Ecto neural progenitor cell (in vitro differentiated cells): ENCODE measurements around the gene ACP4.
"Not testable (repeated sequence)": the region's sequence is repeated elsewhere in the genome, so short reads cannot be mapped to it uniquely, and the experiment has no call there.

Experiments
- DNase-seq: peaks from one replicate; pipeline ENCODE4 v3.0.0-alpha.2; 2018; ENCODE audit warnings: low spot score

The ACP4 gene, protein sequence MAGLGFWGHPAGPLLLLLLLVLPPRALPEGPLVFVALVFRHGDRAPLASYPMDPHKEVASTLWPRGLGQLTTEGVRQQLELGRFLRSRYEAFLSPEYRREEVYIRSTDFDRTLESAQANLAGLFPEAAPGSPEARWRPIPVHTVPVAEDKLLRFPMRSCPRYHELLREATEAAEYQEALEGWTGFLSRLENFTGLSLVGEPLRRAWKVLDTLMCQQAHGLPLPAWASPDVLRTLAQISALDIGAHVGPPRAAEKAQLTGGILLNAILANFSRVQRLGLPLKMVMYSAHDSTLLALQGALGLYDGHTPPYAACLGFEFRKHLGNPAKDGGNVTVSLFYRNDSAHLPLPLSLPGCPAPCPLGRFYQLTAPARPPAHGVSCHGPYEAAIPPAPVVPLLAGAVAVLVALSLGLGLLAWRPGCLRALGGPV

DNA sequence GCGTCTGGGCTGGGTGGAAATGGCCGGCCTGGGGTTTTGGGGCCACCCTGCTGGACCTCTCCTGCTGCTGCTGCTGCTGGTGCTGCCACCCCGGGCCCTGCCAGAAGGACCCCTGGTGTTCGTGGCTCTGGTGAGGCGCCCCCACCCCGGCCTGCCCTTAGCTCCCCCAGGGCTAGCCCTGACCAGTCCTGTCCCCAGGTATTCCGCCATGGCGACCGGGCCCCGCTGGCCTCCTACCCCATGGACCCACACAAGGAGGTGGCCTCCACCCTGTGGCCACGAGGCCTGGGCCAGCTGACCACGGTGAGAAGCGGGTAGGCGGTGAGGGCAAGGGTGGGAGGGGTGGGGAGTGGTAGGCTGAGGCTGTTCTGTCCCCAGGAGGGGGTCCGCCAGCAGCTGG is at the start of gene ACP4:
ACP4 (plus strand) TSS at position 20 of the 400 bp plus-strand sequence; CDS start at position 20, 0 bp downstream.
- no peak for DNase-seq

DNA sequence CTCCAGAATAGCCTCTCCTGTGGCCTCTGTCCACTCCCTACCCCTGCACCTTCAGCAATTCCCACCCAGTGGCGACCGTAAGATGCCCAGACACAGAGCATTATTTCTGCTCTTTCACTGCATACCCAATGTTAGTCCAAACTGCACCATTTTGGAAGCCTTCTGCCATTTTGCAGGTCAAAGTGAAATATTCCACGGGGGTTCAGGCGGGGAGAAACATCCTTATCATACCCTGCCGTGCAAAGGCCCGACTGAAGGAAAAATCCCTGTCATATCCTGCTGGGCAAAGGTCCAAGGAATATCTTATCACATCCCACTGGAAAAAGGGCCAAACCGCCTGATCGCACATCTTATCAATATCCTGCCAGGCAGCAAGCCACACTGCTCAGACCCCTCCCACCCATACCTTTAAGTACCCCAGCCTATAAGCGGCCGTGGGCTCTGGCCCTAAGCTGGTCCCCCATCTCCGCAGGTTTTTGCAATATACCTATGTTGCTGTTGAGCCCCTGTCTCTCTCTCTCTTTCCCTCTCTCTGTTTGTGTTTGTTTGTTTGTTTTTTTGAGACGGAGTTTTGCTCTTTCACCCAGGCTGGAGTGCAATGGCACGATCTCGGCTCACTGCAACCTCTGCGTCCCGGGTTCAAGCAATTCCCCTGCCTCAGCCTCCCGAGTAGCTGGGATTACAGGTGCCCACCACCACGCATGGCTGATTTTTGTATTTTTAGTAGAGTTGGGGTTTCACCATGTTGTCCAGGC is 48.9 kb upstream of the ACP4 start:
- DNase-seq = no peak

DNA sequence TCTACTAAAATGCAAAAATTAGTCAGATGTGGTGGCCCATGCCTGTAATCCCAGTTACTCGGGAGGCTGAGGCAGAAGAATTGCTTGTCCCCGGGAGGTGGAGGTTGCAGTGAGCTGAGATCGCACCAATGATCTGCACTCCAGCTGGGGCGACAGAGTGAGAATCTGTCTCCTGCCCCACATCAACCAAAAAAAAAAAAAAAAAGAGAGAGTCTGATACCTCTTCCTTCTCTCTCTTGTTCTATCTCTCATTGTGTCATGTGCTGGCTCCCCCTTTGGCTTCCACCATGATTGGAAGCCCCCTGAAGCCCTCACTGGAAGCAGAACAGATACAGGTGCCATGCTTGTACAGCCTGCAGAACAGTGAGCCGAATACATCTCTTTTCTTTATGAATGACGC is 46.7 kb upstream of the ACP4 start:
- DNase-seq = no peak

DNA sequence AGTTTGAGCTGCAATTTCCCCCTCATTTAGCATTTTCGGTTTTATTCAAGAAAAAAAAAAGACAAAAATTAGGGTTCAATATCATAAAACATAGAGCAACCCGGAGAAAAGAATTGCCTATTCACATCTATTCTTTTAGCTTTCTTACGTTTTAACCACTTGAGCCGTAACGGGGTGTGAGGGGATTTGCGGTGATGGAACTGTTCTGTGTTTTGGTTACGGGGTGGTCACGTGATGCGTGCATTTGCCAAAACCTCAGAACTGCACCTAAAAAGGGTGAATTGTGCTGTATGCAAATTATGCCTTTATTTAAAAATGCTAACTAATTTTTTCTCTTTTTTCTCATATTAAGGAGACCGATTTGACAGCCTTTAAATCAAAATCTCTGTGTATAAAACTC is 45.0 kb upstream of the ACP4 start:
- DNase-seq = no peak

DNA sequence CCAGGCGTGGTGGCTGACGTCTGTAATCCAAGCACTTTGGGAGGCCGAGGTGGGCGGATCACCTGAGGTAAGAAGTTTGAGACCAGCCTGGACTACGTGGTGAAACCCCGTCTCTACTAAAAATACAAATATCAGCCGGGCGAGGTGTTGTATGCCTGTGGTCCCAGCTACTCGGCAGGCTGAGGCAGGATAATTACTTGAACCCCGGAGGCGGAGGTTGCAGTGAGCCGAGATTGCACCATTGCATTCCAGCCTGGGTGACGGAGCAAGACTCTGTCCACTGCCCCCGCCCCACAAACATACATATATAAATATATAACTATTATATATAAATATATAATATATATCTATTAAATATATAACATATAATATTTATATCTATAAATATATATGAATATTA is 43.1 kb upstream of the ACP4 start:
- not testable (repeated sequence) for DNase-seq

DNA sequence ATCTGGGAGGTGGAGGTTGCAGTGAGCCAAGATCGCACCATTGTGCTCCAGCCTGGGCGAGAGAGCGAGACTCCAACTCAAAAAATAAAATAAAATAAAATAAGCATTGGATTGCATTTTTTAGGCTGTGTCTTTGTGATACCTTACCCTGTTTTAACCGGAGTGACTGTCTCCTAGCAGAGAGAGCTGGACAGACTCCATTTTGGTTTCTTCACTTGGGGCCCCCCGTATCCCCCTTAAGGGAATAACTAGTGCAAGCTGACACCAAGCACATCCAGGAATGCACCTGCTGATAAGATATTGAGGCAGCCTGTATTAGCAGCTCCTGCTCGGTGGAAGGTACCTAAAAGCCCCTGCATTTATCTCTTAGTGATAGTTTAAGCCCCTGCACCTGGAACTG is 40.7 kb upstream of the ACP4 start:
- no peak for DNase-seq

DNA sequence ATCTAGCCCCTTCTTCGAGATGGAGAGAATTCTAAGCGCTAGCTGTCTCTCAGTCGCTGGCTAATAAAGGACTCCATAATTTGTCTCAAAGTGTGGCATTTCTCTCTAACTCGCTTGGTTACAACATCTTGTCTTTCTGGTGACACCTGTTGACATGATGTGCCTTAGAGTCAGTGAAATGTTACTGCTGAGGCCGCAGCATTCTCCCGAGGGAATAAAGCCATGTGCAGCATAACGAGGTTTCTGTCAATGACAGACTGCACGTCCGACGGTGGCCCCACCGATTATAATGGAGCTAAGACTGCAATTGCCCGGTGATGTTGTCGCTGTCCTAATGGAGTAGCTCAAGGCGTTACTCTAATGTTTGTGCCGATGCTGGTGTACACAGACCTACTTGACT is 40.2 kb upstream of the ACP4 start:
- DNase-seq = no peak

DNA sequence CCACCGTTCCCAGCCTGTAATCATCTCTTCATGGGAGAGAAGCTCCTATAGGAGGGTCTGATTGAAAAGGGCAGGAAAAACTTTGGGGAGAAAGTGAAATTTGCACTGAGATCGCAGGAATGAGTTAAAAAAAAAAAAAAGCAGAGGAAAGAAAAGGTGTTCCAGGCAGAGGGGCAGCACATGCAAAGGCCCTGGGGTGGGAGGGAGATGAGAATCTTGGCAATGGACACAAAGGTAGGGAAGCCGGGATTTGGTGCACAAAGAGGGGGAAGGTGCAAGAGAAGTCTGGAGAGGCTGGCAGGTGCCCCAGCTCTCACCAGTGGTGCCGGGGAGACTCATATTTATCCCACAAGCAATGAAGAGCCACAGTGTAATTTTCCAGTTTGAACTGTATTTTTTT is 36.3 kb upstream of the ACP4 start:
- no peak for DNase-seq

DNA sequence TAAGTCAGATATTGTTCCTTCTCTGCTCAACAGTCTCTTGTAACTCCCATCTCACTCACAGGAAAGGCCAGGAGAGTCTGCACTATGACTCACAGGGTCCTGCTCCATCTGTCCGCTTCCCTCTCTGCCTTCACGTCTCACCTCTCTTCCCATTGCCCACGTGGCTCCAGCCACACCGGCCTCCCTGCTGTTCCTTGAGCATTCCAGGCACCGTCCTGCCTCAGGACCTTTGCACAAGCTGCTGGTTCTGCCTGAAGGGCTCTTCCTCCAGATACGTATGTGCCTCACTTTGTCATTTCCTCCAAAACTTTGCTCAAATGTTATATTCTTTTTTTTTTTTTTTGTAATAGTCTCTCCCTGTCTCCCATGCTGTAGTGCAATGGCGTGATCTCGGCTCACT is 34.0 kb upstream of the ACP4 start:
- not testable (repeated sequence) for DNase-seq

DNA sequence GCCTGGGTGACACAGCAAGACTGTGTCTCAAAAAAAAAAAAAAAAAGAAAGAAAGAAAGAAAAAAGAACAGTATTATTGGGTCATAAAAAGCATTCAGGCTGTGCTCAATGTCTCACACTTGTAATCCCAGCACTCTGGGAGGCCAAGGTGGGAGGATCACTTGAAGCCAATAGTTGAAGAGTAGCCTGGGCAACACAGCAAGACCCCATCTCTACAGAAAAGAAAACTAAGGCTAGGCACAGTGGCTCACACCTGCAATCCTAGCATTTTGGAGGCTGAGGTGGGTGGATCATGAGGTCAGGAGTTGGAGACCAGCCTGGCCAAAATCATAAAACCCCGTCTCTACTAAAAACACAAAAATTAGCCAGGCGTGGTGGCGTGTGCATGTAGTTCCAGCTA is 32.6 kb upstream of the ACP4 start:
- not testable (repeated sequence) for DNase-seq

DNA sequence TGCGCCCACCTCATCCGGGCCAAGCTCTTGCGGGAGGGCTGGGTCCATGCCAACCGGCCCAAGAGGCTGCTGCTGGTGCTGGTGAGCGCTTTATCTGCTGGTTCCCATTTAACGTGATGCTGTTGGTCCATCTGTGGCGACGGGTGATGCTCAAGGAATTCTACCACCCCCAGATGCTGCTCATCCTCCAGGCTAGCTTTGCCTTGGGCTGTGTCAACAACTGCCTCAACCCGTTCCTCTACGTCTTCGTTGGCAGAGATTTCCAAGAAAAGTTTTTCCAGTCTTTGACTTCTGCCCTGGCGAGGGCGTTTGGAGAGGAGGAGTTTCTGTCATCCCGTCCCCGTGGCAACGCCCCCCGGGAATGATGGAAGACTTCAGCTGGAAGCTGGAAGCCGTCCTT is 31.1 kb upstream of the ACP4 start:
- not testable (repeated sequence) for DNase-seq

DNA sequence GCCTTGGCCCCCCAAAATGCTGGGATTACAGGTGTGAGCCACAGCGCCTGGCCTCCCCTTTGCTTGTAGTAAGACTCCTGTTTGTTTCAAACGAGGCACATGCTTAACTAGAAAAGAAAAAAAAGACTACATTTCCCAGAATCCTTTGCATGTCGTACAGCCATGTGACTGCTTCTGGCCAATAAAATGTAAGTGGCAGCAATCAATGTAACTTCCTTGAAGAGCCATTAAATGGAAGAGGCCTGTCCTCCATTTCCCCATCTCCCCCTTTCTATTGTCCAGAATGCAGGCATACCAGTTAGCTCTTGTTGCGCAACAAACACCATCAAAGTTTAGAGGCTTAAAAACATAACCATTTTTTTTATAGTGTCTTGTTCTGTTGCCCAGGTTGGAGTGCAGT is 30.3 kb upstream of the ACP4 start:
- DNase-seq = no peak

DNA sequence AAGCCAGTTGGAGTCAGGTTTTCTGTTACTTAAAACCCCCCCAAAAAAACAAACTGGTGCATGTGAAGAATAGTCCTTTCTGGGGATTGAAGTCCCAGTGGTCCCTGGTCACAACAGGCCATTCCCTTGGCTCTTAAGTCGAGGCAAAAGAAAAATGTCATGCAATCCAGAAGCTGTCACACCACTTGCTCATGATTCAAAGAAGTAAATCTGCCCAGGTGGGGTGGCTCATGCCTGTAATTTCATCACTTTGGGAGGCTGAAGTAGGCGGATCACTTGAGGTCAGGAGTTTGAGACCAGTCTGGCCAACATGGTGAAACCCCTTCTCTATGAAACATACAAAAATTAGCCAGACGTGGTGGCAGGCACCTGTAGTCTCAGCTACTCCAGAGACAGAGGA is 28.7 kb upstream of the ACP4 start:
- not testable (repeated sequence) for DNase-seq

DNA sequence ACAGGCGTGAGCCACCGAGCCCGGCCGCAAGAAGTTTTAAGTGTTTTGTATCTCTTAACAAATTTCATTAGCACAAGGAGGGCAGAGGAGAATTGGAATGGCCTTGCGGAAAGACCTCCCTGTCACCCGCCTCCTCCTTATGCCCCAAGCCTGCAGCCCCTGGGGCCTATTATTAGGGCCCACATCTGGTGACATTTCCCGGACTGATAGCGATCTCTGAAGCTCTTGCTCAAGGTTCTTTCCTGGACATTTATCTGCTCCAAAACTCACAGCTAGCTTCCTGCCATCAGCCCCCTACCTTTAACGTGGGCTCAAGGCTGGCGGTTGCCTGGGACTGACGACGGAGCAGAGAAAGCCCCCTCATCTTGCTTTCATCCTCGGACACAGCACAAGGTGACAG is 26.7 kb upstream of the ACP4 start:
- DNase-seq = not testable (repeated sequence)

DNA sequence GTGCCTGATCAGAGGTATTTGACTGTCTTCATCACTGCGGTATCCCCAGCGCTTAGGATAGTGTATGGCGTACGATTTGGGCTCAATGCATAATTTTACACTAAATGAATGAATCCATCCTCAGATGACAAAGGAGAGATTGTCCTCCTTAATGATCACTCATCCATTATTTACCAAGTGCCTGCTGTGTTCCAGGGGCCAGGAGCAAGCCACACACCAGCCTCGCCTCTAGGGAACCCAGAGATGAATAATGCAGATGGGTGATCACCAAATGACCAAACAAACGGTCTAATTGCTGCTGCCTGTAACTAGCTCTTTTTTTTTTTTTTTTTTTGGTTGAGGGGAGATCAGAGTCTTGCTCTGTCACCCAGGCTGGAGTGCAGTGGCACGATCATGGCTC is 25.8 kb upstream of the ACP4 start:
- DNase-seq = no peak

DNA sequence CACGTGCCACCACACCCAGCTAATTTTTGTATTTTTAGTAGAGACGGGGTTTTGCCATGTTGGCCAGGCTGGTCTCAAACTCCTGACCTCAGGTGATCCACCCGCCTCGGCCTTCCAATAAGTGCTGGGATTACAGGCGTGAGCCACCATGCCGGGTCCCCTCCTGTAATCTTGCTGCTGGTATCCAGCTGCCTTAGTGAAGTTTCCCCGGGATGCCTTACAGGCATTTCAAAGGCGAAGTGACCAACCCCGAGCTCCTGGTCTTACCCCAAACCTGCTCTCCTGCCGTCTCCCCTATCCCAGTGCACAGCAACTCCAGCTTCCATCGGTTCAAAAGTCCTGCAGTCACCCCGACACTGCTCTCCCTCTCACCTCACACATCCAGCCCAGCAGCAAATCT is 23.5 kb upstream of the ACP4 start:
- not testable (repeated sequence) for DNase-seq

DNA sequence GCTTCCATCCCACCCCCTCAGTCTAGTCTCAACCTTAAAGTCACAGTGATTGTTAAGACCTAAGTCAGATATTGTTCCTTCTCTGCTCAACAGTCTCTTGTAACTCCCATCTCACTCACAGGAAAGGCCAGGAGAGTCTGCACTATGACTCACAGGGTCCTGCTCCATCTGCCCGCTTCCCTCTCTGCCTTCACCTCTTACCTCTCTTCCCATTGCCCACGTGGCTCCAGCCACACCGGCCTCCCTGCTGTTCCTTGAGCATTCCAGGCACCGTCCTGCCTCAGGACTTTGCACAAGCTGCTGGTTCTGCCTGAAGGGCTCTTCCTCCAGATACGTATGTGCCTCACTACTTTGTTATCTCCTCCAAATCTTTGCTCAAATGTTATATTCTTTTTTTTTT is 23.0 kb upstream of the ACP4 start:
- DNase-seq = not testable (repeated sequence)

DNA sequence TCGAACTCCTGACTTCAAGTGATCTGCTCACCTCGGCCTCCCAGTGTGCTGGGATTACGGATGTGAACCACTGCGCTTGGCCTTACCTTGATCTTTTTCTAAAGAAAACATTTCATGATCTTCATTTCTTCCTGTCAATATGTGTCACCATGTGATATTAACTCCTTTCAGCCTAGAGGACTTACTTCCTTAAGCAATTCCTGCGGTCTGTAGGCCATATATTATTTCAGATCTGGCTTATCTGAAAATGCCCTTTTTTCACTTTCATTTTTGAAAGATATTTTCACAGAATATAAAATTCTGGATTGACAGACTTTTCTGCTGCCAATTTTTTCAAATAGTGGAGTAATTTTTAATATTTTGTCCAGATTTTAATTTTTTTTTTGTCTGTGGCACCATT is 21.9 kb upstream of the ACP4 start:
- no peak for DNase-seq

DNA sequence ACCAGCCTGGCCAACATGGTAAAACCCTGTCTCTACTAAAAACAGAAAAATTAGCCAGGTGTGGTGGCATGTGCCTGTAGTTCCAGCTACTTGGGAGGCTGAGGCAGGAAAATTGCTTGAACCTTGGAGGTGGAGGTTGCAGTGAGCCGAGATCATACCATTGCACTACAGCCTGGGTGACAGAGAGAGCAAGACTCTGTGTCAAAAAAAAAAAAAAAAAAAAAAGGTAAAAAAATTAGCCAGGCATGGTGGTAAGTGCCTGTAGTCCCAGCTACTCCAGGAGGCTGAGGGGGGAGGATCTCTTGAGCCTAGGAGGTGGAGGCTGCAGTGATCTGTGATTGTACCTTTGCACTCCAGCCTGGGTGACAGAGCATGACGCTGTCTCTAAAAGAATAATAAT is 20.1 kb upstream of the ACP4 start, which contains the start of gene GPR32:
GPR32 (plus strand) TSS at position 301 of the 400 bp plus-strand sequence. CDS start 137 bp downstream, outside the sequence.
- not testable (repeated sequence) for DNase-seq

DNA sequence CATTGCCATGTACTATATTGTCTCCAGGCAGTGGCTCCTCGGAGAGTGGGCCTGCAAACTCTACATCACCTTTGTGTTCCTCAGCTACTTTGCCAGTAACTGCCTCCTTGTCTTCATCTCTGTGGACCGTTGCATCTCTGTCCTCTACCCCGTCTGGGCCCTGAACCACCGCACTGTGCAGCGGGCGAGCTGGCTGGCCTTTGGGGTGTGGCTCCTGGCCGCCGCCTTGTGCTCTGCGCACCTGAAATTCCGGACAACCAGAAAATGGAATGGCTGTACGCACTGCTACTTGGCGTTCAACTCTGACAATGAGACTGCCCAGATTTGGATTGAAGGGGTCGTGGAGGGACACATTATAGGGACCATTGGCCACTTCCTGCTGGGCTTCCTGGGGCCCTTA is 19.3 kb upstream of the ACP4 start:
- no peak for DNase-seq

DNA sequence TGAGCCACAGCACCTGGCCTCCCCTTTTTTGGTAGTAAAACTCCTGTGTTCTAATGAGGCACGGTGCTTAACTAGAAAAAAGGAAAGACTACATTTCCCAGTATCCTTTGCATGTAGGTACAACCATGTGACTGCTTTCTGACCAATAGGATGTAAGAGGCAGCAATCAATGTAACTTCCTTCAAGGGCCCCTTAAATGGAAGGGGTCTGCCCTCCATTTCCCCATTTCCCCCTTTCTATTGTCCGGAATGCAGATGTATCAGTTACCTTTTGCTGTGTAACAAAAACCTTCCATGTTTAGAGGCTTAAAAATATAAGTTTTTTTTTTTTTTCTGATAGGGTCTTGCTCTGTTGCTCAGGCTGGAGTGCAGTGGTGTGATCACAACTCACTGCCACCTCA is 17.7 kb upstream of the ACP4 start:
- no peak for DNase-seq

DNA sequence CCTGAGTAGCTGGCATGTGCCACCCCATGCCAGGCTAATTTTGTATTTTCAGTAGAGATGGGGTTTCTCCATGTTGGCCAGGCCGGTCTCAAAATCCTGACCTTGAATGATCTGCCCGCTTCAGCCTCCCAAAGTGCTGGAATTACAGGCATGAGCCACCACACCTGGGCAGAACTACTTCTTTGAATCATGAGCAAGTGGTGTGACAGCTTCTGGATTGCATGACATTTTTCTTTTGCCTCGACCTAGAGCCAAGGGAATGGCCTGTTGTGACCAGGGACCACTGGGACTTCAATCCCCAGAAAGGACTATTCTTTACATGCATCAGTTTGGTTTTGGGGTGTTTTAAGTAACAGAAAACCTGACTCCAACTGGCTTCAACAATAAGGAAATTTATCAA is 17.3 kb upstream of the ACP4 start:
- DNase-seq = not testable (repeated sequence)

DNA sequence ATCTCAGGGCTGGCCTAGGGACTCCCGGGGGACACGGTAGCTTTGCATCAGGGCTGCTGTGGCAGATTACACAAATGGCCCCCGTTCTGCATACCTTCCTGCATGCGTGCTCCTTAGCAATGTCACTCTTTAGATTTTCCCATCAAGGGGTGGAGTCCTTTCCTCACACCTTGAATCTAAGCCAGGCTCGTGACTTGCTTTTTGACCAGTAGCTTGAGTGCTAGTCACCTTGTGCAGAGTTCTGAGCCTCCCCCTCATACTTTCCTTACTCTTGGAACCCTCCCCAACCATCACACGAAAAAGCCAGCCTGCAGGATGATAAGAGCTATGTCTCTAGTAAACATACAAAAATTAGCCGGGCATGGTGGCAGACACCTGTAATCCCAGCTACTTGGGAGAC is 16.8 kb upstream of the ACP4 start:
- DNase-seq = not testable (repeated sequence)
